Lung (tissue), 12 donors: ENCODE results near the gene ERCC2. TPM values are rescaled to one million over a fixed set of nuclear protein-coding genes. Genes with fewer than 3 reads are reported as not detected.
A peak's percentile ranks its signal among the peaks of the same experiment; 100 is the strongest.

Experiments
- ATAC-seq: fragments of 200-7000 bp; cut with Tn5 transposase; one replicate; pipeline ENCODE4 v1.9.1; 2020; ENCODE audit warnings: moderate number of reproducible peaks; ENCODE audit not compliant: insufficient read depth, low FRiP score
- DNase-seq, 3 donors: peaks; one replicate each; pipeline ENCODE4 v3.0.0-alpha.2; 2013 to 2017
- H3K27ac ChIP-seq, 2 donors: one replicate each; pipeline ENCODE4 v1.5.1; 2013; ENCODE audit warnings: mild to moderate bottlenecking in 2 of 2, moderate library complexity in 2 of 2, control low read depth in 1 of 2, inconsistent platforms in 1 of 2, low read depth in 1 of 2, low read length in 1 of 2
- H3K27me3 ChIP-seq, 3 donors: one replicate each; pipeline ENCODE4 v1.5.1; 2013; ENCODE audit warnings: low read length in 2 of 3; ENCODE audit not compliant: control insufficient read depth in 3 of 3, insufficient read depth in 3 of 3
- H3K36me3 ChIP-seq, 4 donors: one replicate each; pipeline ENCODE4 v1.5.1; 2013; ENCODE audit warnings: low read length in 4 of 4, mild to moderate bottlenecking in 1 of 4, moderate library complexity in 1 of 4; ENCODE audit not compliant: control insufficient read depth in 4 of 4, insufficient read depth in 4 of 4
- H3K4me1 ChIP-seq, 5 donors: one replicate each; pipeline ENCODE4 v1.5.1; 2013; ENCODE audit warnings: low read length in 5 of 5, mild to moderate bottlenecking in 2 of 5, moderate library complexity in 1 of 5; ENCODE audit not compliant: control insufficient read depth in 5 of 5, insufficient read depth in 5 of 5
- H3K4me3 ChIP-seq: one replicate; pipeline ENCODE4 v1.5.1; 2013; ENCODE audit warnings: mild to moderate bottlenecking, control low read depth, moderate library complexity
- H3K9ac ChIP-seq, 2 donors: one replicate each; pipeline ENCODE4 v1.5.1; 2013; ENCODE audit warnings: low read length in 2 of 2, control low read depth in 1 of 2; ENCODE audit not compliant: insufficient read depth in 1 of 2
- H3K9me3 ChIP-seq, 4 donors: one replicate each; pipeline ENCODE4 v1.5.1; 2013; ENCODE audit warnings: low read length in 3 of 4, mild to moderate bottlenecking in 1 of 4, moderate library complexity in 1 of 4; ENCODE audit not compliant: control insufficient read depth in 4 of 4, insufficient read depth in 3 of 4
- CTCF ChIP-seq: IDR thresholded peaks from 2 replicates; pipeline ENCODE4 v1.5.1; 2012; ENCODE audit warnings: mild to moderate bottlenecking; ENCODE audit errors: control extremely low read depth, extremely low read depth
- WGBS, 2 donors: extraction: QIAGEN DNeasy Blood & Tissue Kit; methylation state at CpG; one replicate each; pipeline ENCODE4 v1.1.7; 2013; 5-methylcytosine and 5-hydroxymethylcytosine counted together
- polyA plus RNA-seq, 2 donors: library from polyadenylated mRNA; stranded (reverse); fragments of 200-250 nt; gene quantifications; one replicate each; pipeline ENCODE4 v1.2.1, GENCODE V29; 2013
- total RNA-seq, 2 donors: library from RNA; depleted of rRNA in 1 of 2; stranded (reverse); fragments of >200 nt in 1 of 2; gene quantifications; one replicate each; pipeline ENCODE4 v1.2.1, GENCODE V29; 2014 to 2021
- donor health status: control.
- donor health status: control.
- donor health status: Bipolar disorder and iron deficiency.
- donor health status: healthy.
- donor health status: DM: yes; HTN: yes; CAD: no.

The ERCC2 gene
- total and polyA plus RNA-seq, 4 donors = 11.9 to 19.9 (median 16.3) TPM

- Histone ChIP-seq H3K27ac (peak overlapping the region in 1 of 2 donors; percentile 95), H3K9me3 (no peaks in the 10 kb centered on the region), H3K4me3 (no peak overlapping the region), H3K4me1 (peaks cover 0 to 12% (median 0%) of the 10 kb centered on the region in 5 donors), H3K36me3 (no peaks in the 10 kb centered on the region), H3K27me3 (peaks cover 0 to 5% (median 0%) of the 10 kb centered on the region in 3 donors), H3K9ac (no peak overlapping the region)
- no peak for TF ChIP-seq CTCF
- WGBS, 2 donors = 3 to 4% methylated on average over 26 to 30 of the region's 30 CpGs
- ATAC-seq = no peak
- peak in 2 of 3 donors; percentile 47 to 62 for DNase-seq
Measured at GRCh38 chr19:45323671-45324081, 46.7 kb downstream of the ERCC2 start.

- no peaks in the 10 kb centered on the region for H3K9me3 ChIP-seq
- peaks cover 0 to 12% (median 0%) of the 10 kb centered on the region in 5 donors for H3K4me1 ChIP-seq
- peak within 1 kb of the TSS in 1 of 2 donors; percentile 95 for H3K27ac ChIP-seq
- ATAC-seq = no peak
- DNase-seq = no peak
- no peak for TF ChIP-seq CTCF
- H3K36me3 ChIP-seq = no peaks in the 10 kb centered on the region
- no peak within 1 kb of the TSS for H3K4me3 ChIP-seq
- H3K9ac ChIP-seq = no peak within 1 kb of the TSS
- H3K27me3 ChIP-seq = peaks cover 0 to 5% (median 0%) of the 10 kb centered on the region in 3 donors
- WGBS, 2 donors = 43 to 48% methylated on average over 15 of the region's 15 CpGs
Measured at GRCh38 chr19:45322744-45323281, 47.6 kb downstream of the ERCC2 start, which contains the start of gene CKM. Gene CKM, minus strand, starts transcription at chr19:45322875. Its CDS starts 3,162 bp downstream, at chr19:45319713.

- H3K4me1 ChIP-seq = peaks cover 0 to 12% (median 0%) of the 10 kb centered on the region in 5 donors
- H3K27ac ChIP-seq = peak overlapping the region in 1 of 2 donors; percentile 95
- H3K9me3 ChIP-seq = no peaks in the 10 kb centered on the region
- H3K4me3 ChIP-seq = no peak overlapping the region
- DNase-seq = no peak
- H3K27me3 ChIP-seq = peaks cover 0 to 5% (median 0%) of the 10 kb centered on the region in 3 donors
- H3K9ac ChIP-seq = no peak overlapping the region
- WGBS, 2 donors = 59 to 68% methylated on average over 11 of the region's 11 CpGs
- TF ChIP-seq CTCF = no peak
- no peaks in the 10 kb centered on the region for H3K36me3 ChIP-seq
- ATAC-seq = no peak
Measured at GRCh38 chr19:45322311-45322710, 48.1 kb downstream of the ERCC2 start.
